Mesendoderm (in vitro differentiated cells): Measurements from ENCODE around the gene KCND3.

Experiments
- DNase-seq: peaks from one replicate; pipeline ENCODE4 v3.0.0; 2013
- H2AK5ac ChIP-seq: 2 replicates; pipeline ENCODE4 v1.6.1; 2013; ENCODE audit warnings: low read length, inconsistent platforms
- H2BK120ac ChIP-seq: 2 replicates; pipeline ENCODE4 v1.6.1; 2013; ENCODE audit warnings: low read depth, mild to moderate bottlenecking, low read length, moderate library complexity, mixed read lengths
- H2BK15ac ChIP-seq: replicated peaks from 2 replicates; pipeline ENCODE4 v1.6.1; 2013; ENCODE audit warnings: low read depth, mild to moderate bottlenecking, moderate library complexity
- H2BK5ac ChIP-seq: 2 replicates; pipeline ENCODE4 v1.6.1; 2013; ENCODE audit warnings: low read length, inconsistent platforms
- H3K18ac ChIP-seq: 2 replicates; pipeline ENCODE4 v1.6.1; 2013; ENCODE audit warnings: mild to moderate bottlenecking, low read length, mixed read lengths
- H3K23ac ChIP-seq: one replicate; pipeline ENCODE4 v1.6.1; 2013; ENCODE audit warnings: low read length
- H3K27ac ChIP-seq: 2 replicates; pipeline ENCODE4 v1.5.1; 2013; ENCODE audit warnings: low read depth, mild to moderate bottlenecking, inconsistent platforms, low read length, moderate library complexity
- H3K27me3 ChIP-seq: 2 replicates; pipeline ENCODE4 v1.6.1; 2013; ENCODE audit warnings: low read length, control low read depth, mild to moderate bottlenecking, inconsistent platforms; ENCODE audit not compliant: insufficient read depth, poor library complexity
- H3K36me3 ChIP-seq: 2 replicates; pipeline ENCODE4 v1.6.1; 2013; ENCODE audit warnings: low read length, inconsistent platforms; ENCODE audit not compliant: control insufficient read depth, insufficient read depth
- H3K4ac ChIP-seq: one replicate; pipeline ENCODE4 v1.6.1; 2013; ENCODE audit warnings: low read depth, mild to moderate bottlenecking, low read length, moderate library complexity
- H3K4me1 ChIP-seq: 2 replicates; pipeline ENCODE4 v1.6.1; 2013; ENCODE audit warnings: low read depth, low read length, inconsistent platforms; ENCODE audit not compliant: control insufficient read depth
- H3K4me2 ChIP-seq: 2 replicates; pipeline ENCODE4 v1.6.1; 2013; ENCODE audit warnings: low read length
- H3K4me3 ChIP-seq: 2 replicates; pipeline ENCODE4 v1.5.1; 2013; ENCODE audit warnings: mild to moderate bottlenecking, low read length
- H3K56ac ChIP-seq: one replicate; pipeline ENCODE4 v1.6.1; 2013; ENCODE audit warnings: low read length
- H3K79me1 ChIP-seq: 2 replicates; pipeline ENCODE4 v1.6.1; 2013; ENCODE audit warnings: low read length, inconsistent platforms
- H3K79me2 ChIP-seq: 2 replicates; pipeline ENCODE4 v1.6.1; 2013; ENCODE audit warnings: mild to moderate bottlenecking, low read length; ENCODE audit not compliant: control insufficient read depth, insufficient read depth
- H3K9ac ChIP-seq: 2 replicates; pipeline ENCODE4 v1.6.1; 2013; ENCODE audit warnings: low read length, inconsistent platforms
- H4K5ac ChIP-seq: one replicate; pipeline ENCODE4 v1.6.1; 2013; ENCODE audit warnings: low read length
- H4K8ac ChIP-seq: one replicate; pipeline ENCODE4 v1.6.1; 2013; ENCODE audit warnings: low read depth, mild to moderate bottlenecking, control low read depth, low read length, moderate library complexity
- WGBS: extraction: QIAGEN DNeasy Blood & Tissue Kit; methylation state at CpG from one replicate; pipeline ENCODE4 v1.1.7; 2013; ENCODE audit warnings: low lambda C conversion rate, missing lambda C conversion rate; ENCODE audit not compliant: insufficient coverage; ENCODE audit errors: extremely low coverage; 5-methylcytosine and 5-hydroxymethylcytosine counted together

KCND3 gene

DNA sequence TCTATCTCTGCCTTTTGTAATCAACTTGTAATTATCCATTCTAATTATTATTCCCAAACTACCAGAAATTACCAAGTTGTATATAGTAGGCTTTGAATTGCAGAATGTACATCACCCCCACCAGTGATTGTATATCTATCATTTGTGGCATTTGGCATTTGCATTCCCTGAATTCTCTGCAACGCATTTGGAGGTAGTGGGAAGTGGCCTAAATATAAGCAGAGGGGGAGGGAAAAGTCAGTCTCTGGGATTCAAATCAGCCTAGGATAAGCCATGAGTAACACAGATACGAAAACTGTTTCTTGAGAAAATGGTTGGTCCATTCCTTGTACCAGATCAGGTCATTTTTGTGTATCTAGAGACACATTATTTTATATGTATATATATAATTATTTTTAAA, 213.1 kb downstream of the KCND3 start:
- Histone ChIP-seq H3K36me3 (no peaks in the 10 kb centered on the region), H3K4me3 (no peak overlapping the region), H3K79me2 (no peaks in the 10 kb centered on the region), H3K4me1 (no peaks in the 10 kb centered on the region), H3K23ac (no peak overlapping the region), H2BK5ac (no peak overlapping the region), H4K5ac (no peak overlapping the region), H2BK15ac (no peak overlapping the region), H3K4ac (no peak overlapping the region), H3K27ac (no peak overlapping the region), H3K56ac (no peak overlapping the region), H3K27me3 (no peaks in the 10 kb centered on the region), H3K4me2 (no peak overlapping the region), H2BK120ac (no peak overlapping the region), H4K8ac (no peak overlapping the region), H2AK5ac (no peak overlapping the region), H3K18ac (no peak overlapping the region), H3K79me1 (no peaks in the 10 kb centered on the region), H3K9ac (no peak overlapping the region)
- no CpG with 5 or more reads among the region's 2 CpGs for WGBS
- peak; percentile 14 for DNase-seq

GRCh38 chr1:111775966-111776365, 213.5 kb downstream of the KCND3 start:
- no peak overlapping the region for H3K4me3 ChIP-seq
- no peak overlapping the region for H4K5ac ChIP-seq
- H3K36me3 ChIP-seq: no peaks in the 10 kb centered on the region
- no peak for DNase-seq
- H3K4me1 ChIP-seq: no peaks in the 10 kb centered on the region
- no peaks in the 10 kb centered on the region for H3K27me3 ChIP-seq
- no peaks in the 10 kb centered on the region for H3K79me1 ChIP-seq
- H3K79me2 ChIP-seq: no peaks in the 10 kb centered on the region
- H3K4me2 ChIP-seq: no peak overlapping the region
- H4K8ac ChIP-seq: no peak overlapping the region
- H3K4ac ChIP-seq: no peak overlapping the region
- no peak overlapping the region for H2AK5ac ChIP-seq
- no peak overlapping the region for H3K27ac ChIP-seq
- no peak overlapping the region for H3K23ac ChIP-seq
- WGBS: no CpG with 5 or more reads among the region's 9 CpGs
- H2BK15ac ChIP-seq: no peak overlapping the region
- H2BK120ac ChIP-seq: no peak overlapping the region
- H2BK5ac ChIP-seq: no peak overlapping the region
- H3K56ac ChIP-seq: no peak overlapping the region
- H3K9ac ChIP-seq: no peak overlapping the region
- H3K18ac ChIP-seq: no peak overlapping the region

GRCh38 chr1:111770916-111771315, 218.6 kb downstream of the KCND3 start:
- no peak overlapping the region for H4K5ac ChIP-seq
- no CpG with 5 or more reads among the region's 4 CpGs for WGBS
- H3K4me1 ChIP-seq: no peaks in the 10 kb centered on the region
- H3K79me2 ChIP-seq: no peaks in the 10 kb centered on the region
- no peaks in the 10 kb centered on the region for H3K79me1 ChIP-seq
- no peak overlapping the region for H3K4me3 ChIP-seq
- no peak overlapping the region for H3K4me2 ChIP-seq
- H3K27me3 ChIP-seq: no peaks in the 10 kb centered on the region
- no peak overlapping the region for H2AK5ac ChIP-seq
- H3K4ac ChIP-seq: no peak overlapping the region
- no peak for DNase-seq
- H3K56ac ChIP-seq: no peak overlapping the region
- no peak overlapping the region for H2BK5ac ChIP-seq
- peaks cover 2% of the 10 kb centered on the region for H3K36me3 ChIP-seq
- no peak overlapping the region for H2BK15ac ChIP-seq
- no peak overlapping the region for H2BK120ac ChIP-seq
- no peak overlapping the region for H3K23ac ChIP-seq
- H3K27ac ChIP-seq: no peak overlapping the region
- H3K9ac ChIP-seq: no peak overlapping the region
- H4K8ac ChIP-seq: no peak overlapping the region
- no peak overlapping the region for H3K18ac ChIP-seq

GRCh38 chr1:111769517-111770146, 219.8 kb downstream of the KCND3 start:
- Histone ChIP-seq H3K36me3 (peaks cover 3% of the 10 kb centered on the region), H3K4ac (no peak overlapping the region), H4K5ac (no peak overlapping the region), H3K23ac (no peak overlapping the region), H2BK15ac (no peak overlapping the region), H3K4me2 (no peak overlapping the region), H3K4me1 (no peaks in the 10 kb centered on the region), H2BK5ac (no peak overlapping the region), H3K79me2 (no peaks in the 10 kb centered on the region), H2AK5ac (no peak overlapping the region), H2BK120ac (no peak overlapping the region), H4K8ac (no peak overlapping the region), H3K56ac (no peak overlapping the region), H3K79me1 (no peaks in the 10 kb centered on the region), H3K9ac (no peak overlapping the region), H3K4me3 (no peak overlapping the region), H3K27me3 (no peaks in the 10 kb centered on the region), H3K18ac (no peak overlapping the region), H3K27ac (no peak overlapping the region)
- DNase-seq: peak; percentile 45
- WGBS: no CpG with 5 or more reads among the region's 6 CpGs

- no peak overlapping the region for H3K4me2 ChIP-seq
- H3K79me2 ChIP-seq: no peaks in the 10 kb centered on the region
- H3K18ac ChIP-seq: no peak overlapping the region
- no peak overlapping the region for H4K5ac ChIP-seq
- no peak overlapping the region for H3K9ac ChIP-seq
- H3K36me3 ChIP-seq: peaks cover 3% of the 10 kb centered on the region
- H4K8ac ChIP-seq: no peak overlapping the region
- no peak overlapping the region for H3K23ac ChIP-seq
- no peak overlapping the region for H3K4ac ChIP-seq
- H2BK120ac ChIP-seq: no peak overlapping the region
- no peak for DNase-seq
- H2BK5ac ChIP-seq: no peak overlapping the region
- no peak overlapping the region for H3K56ac ChIP-seq
- H3K27ac ChIP-seq: no peak overlapping the region
- no peaks in the 10 kb centered on the region for H3K79me1 ChIP-seq
- no peaks in the 10 kb centered on the region for H3K4me1 ChIP-seq
- H2BK15ac ChIP-seq: no peak overlapping the region
- no peaks in the 10 kb centered on the region for H3K27me3 ChIP-seq
- no peak overlapping the region for H2AK5ac ChIP-seq
- no peak overlapping the region for H3K4me3 ChIP-seq
Observed at GRCh38 chr1:111768625-111769024, 220.8 kb downstream of the KCND3 start.

DNA sequence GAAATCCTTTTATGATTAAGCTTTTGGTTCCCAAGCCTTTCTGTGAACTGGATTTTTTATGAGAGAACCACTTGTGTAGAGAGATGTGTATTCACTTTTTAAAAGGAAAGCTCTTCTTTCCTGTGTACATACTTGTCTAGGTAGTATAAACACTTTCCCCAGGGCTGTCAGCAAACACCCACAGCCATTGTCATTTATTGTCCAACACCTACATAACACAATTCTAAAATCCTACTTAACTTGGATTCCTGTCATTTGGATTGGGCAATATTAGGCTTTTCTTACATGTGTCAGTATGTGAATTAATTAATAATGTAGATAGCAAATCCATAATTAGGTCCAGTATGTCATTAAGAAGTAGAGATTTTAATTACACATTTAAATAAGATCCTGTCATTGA, 221.4 kb downstream of the KCND3 start:
- Histone ChIP-seq H3K4me2 (no peak overlapping the region), H3K36me3 (peaks cover 4% of the 10 kb centered on the region), H3K79me2 (no peaks in the 10 kb centered on the region), H3K27ac (no peak overlapping the region), H3K23ac (no peak overlapping the region), H2BK5ac (no peak overlapping the region), H4K8ac (no peak overlapping the region), H3K9ac (no peak overlapping the region), H4K5ac (no peak overlapping the region), H3K4me1 (no peaks in the 10 kb centered on the region), H2BK15ac (no peak overlapping the region), H3K4me3 (no peak overlapping the region), H2BK120ac (no peak overlapping the region), H2AK5ac (no peak overlapping the region), H3K18ac (no peak overlapping the region), H3K56ac (no peak overlapping the region), H3K79me1 (no peaks in the 10 kb centered on the region), H3K4ac (no peak overlapping the region), H3K27me3 (no peaks in the 10 kb centered on the region)
- no peak for DNase-seq
